GM21529 (cell line): ENCODE measurements around the gene RAB7A.

ENCODE experiments used
- ATAC-seq: cut with Tn5 transposase; IDR thresholded peaks from one replicate; pipeline ENCODE4 v1.9.1; 2021; ENCODE audit not compliant: unreplicated experiment

Gene RAB7A

DNA sequence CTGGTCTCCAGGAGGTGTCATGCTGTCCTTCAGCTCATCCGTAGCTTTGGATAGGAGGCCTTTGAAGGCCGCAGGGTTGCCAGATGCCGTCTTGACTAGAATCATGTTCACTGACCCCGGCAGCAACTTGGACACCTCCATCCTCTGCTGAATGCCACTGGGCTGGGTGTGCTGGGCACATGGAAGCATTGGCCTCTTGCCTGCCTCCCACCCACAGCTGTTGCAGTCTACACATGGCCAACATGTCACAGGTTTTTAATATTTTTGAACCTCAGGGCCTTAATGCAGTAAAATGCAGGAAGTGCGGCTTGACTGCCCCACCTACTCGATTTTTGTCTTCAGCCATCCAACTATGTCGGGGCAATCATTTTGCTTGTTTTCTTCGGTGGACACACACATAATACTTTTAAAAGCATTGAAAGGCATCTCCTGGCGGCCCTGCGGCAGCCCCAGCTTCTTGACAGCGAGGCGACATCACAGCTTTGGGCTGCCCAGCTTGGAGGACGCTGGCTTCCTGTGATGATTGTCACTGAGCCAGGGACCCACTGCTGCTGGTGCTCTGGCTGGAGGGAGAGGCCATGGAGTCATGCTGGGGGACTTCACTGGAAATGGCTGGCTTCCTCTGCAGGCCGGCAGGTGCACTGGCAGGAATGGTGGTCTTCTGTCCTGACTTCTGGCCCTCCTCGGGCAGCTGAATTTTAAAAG lies 121.8 kb downstream of the RAB7A start:
- ATAC-seq, result no peak

DNA sequence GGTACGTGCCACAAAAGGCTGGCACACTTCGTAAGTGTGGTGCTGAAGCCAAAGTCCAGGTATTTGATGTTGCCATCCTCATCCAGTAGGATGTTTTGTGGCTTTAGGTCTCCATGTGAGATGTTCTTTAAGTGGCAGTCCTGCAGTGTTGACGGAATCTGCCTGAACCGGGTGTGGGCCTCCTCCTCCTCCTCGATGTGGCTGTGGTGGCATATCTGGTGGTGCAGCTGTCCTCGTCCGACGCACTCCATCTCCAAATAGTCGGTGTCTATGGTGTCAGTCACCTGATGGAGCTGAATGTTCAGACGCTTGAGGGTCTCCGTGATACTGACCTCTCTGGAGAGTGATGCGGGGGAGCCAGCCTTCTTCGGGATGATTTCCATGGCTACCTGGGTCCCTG lies 123.0 kb downstream of the RAB7A start:
- no peak for ATAC-seq

DNA sequence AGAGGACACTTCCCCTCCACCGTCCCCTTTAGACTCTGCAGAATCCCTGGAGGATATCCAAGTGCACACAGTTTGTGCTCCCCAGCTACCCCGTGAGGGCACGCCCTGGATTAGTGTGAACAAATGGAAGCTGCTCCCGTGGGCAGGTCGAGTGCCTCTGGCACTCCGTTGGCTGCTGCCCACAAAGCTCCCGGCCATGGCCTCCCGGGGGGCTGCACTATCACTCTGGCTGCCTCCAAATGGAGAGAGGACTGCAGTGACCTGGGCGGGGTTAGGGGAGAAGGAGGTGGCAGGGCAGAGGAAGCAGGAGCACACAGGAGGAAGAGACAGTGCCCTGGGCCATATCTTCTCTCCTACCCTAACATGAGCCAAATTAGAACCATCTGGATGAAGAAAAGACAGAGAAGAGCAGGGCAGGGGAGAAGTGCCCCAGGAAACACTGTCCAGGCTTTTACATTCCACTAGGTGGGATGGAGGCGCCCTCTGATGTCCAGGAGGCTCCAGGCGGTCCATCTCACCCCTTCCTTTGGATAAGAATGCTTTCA lies 124.0 kb downstream of the RAB7A start:
- ATAC-seq, result no peak

DNA sequence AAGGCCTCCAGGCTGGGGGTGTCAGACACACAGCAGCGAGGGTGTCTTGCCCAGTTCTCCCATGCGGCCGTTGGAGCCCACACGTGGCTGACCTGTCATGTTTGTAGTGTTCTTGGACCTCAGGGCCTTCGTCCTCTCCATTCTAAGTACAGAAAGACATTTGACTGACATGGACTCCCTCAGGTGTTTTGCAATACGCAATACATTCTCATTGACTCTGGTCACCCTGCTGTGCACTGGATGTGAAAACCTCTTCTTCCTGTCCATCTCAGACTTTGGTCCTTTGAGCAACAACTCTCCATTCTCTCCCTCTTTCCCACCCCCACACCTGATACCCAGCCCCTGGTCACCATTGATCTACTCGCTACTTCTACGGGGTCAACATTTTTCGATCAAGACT lies 124.6 kb downstream of the RAB7A start:
- no peak for ATAC-seq

DNA sequence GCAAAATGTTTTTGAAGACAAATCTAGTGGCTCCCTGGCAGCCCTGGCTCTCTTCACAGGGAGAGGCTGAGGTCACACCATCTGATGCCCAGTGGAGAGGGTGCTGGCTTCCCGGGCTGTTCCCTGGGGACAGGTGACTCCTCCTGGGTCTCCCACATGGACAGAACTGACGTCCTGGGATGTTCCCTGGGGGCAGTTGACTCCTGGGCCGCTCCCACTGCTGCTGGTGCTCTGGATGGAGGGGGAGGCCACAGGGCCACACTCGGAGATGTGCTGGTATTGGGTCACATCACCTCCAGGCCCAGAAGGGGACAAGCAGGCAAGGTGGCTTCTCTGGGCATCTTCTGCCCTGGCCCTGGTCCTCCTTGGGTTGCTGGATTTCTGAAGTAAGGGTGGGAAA lies 125.6 kb downstream of the RAB7A start:
- ATAC-seq, result no peak

DNA sequence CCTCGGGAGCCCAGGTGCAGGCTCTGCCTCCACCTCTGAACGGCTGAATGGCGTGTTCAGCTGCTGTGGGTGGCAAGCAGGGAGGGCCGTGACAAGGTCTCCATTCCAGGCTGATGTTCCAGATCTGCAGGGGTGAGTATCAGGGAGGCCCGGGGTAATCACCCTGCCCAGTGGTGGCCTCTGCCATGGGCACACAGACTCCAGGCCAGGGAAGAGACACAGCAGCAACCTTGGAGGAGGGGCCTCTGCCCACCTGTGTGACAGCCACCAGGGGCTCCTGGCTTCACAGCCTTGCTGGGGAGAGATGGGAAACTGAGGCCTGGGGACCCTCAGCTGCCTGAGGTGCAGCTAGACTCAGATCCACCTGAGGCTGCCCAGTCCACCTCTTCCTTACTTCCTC lies 127.8 kb downstream of the RAB7A start:
- ATAC-seq, result no peak

DNA sequence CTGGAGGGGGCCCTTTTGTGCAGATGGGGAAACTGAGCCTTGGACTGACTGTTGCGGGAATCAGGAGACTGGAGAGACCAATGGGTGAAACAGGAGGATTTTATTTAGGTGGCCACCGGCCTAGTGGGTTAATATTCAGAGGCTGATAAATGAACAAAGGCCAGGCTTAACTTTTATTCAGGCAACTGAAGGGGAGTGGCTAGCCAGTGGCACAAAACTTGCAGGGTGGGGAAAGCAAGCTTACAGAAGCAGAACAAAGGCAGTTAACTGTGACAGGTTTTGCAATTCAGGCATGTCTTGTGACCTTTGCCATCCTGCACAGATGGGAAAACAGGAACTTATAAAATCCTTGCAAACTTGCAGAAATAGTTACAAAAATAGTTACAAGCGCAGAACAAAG lies 128.5 kb downstream of the RAB7A start:
- no peak for ATAC-seq

DNA sequence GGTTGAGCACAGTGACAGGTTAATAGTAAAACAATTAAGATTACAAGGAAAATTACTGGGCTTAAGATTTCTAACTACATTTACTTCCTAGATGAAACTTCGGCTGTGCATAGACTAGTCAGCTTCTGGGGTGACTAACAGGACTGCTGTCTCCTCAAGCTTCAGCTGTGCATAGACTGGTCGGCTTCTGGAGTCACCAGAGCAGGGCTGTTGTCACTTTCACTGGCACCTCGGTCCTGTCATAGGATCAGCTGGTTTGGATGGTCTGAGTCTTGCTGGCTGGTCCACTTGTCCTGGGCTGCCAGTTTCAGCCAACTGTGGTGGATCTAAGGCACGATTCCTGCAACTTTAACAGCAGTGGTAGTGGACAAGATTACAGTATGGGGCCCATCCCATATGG lies 129.6 kb downstream of the RAB7A start:
- no peak for ATAC-seq

DNA sequence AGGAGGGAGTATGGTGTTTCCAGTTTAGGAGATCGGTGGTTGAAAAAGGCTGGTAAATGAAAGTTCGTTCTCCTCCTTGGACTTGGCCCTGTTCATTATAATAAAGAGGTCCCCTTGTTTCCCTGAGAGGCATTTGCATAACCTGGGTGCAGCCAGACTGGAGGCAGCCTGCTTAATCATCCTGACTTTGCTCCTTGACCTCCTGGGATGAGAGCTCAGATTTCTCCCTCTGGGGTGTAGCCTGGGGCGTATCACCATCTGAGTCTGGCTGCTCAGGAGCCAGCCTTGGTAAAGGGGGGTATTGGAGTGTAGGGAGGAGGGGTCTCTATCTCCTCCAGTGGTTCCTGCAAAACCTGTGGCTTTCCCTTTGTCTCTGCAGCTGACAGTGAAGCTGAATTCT lies 132.2 kb downstream of the RAB7A start:
- ATAC-seq, result no peak

DNA sequence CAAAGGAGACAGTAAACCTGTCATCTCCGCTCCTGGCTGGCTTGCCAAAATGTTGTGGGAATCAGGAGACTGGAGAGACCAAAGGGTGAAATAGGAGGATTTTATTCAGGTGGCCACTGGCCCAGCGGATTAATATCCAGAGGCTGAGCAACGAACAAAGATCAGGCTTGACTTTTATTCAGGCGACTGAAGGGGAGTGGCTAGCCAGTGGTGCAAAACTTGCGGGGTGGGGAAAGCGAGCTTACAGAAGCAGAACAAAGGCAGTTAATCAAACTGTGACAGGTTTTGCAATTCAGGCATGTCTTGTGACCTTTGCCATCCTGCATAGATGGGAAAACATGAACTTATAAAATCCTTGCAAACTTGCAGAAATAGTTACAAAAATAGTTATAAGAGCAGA lies 133.6 kb downstream of the RAB7A start:
- no peak for ATAC-seq

DNA sequence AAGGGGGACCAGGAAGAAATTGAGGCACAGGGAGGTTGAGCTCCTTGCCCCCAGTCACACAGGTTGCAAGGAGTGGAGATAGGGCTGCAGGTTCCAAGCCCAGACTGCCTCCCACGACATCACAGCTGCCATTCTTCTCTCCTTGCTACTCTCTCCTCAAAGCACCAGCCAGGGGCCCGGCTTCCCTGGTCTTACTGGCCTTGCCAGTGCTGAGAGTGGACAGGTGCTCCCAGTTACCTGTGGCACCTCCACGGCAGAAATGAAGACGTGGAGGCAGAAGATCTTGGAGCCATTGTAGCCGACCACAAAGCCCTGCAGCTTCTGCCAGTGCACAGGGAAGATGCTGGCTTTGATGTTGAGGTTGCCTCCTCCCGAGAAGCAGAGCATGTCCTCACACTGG lies 135.5 kb downstream of the RAB7A start:
- no peak for ATAC-seq

DNA sequence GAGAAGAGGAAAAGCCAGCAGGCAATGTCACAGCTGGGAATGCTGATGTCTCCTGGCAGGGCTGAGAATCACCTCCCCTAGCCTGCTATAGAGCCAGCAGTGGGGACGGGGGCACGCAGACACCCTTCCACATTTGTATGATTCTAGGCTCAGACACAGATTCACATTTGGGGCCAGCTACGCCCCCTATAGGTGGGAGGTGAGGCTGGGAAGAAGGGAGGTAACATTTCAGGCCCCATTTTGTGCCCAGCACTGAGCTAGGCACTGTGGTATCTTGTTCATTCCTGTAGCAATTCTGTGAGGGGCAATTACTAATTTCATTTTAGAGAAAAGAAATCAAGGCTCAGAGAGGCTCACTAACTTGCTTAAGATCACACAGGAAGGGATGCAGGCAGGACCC lies 137.6 kb downstream of the RAB7A start:
- ATAC-seq, result no peak
